GM12878 (cell line): Measurements from ENCODE around the gene FAM219A. TPM values are rescaled to one million over a fixed set of nuclear protein-coding genes. Genes with fewer than 3 reads are reported as not detected.

Experiments used
- ATAC-seq: fragments of 200-7000 bp; cut with Tn5 transposase; 3 replicates; pipeline ENCODE4 v1.9.1; 2020; ENCODE audit warnings: mild to moderate bottlenecking, moderate library complexity
- BruUV-seq: library from RNA; stranded (reverse); fragments of 400-500 nt; replicated peaks from 2 replicates; lab custom pipeline; 2021; lab: Mats Ljungman, UMichigan
- CTCF ChIA-PET: fragments of 300-600 bp; sonication (Branson Sonifier 250); formaldehyde crosslinking; extraction: SDS; loops from one replicate; lab custom pipeline; 2021; ENCODE audit warnings: inconsistent platforms; lab: Yijun Ruan, JAX
- POLR2A ChIA-PET: fragments of 350-600 bp; formaldehyde crosslinking; extraction: SDS; loops from one replicate; lab custom pipeline; 2021; ENCODE audit warnings: inconsistent platforms; lab: Charles Lee
- RAD21 ChIA-PET: fragments of 300-600 bp; sonication (Branson Sonifier 250); formaldehyde crosslinking; loops from one replicate; lab custom pipeline; 2023; ENCODE audit warnings: antibody characterized with exemption; ENCODE audit not compliant: unreplicated experiment; lab: Charles Lee
- SMC1A ChIA-PET: fragments of 300-600 bp; sonication (Branson Sonifier 250); formaldehyde crosslinking; loops from one replicate; lab custom pipeline; 2023; ENCODE audit not compliant: unreplicated experiment, uncharacterized antibody; lab: Charles Lee
- DNase-seq: peaks from one replicate; pipeline ENCODE4 v3.0.0-alpha.2; 2011; ENCODE audit warnings: low read depth, low spot score
- FAIRE-seq: peaks from 3 replicates; lab custom pipeline; 2011; peaks lifted over from hg19 to GRCh38; lab: Jason Lieb, UNC
- H2AFZ ChIP-seq: 2 replicates; pipeline ENCODE4 v1.6.0; 2011; ENCODE audit warnings: low read depth, low read length, control low read depth; ENCODE audit not compliant: control insufficient read depth
- H3K27ac ChIP-seq: 2 replicates; pipeline ENCODE4 v1.5.1; 2011; ENCODE audit warnings: control low read depth; ENCODE audit not compliant: control insufficient read depth, insufficient read depth
- H3K27me3 ChIP-seq, 2 experiments: replicated peaks in 1 of 2; 2 replicates each; pipeline versions ENCODE4 v1.6.0 to v1.6.1; 2011; ENCODE audit warnings: low read length in 1 of 2; ENCODE audit not compliant: control insufficient read depth in 2 of 2, insufficient read depth in 2 of 2
- H3K36me3 ChIP-seq, 2 experiments: 2 replicates each; pipeline ENCODE4 v1.5.1; 2011; ENCODE audit warnings: low read length in 1 of 2; ENCODE audit not compliant: control insufficient read depth in 2 of 2, insufficient read depth in 2 of 2
- H3K4me1 ChIP-seq: 2 replicates; pipeline ENCODE4 v1.6.1; 2011; ENCODE audit warnings: mild to moderate bottlenecking, low read length, moderate library complexity, mixed read lengths; ENCODE audit not compliant: control insufficient read depth, insufficient read depth
- H3K4me2 ChIP-seq: 2 replicates; pipeline ENCODE4 v1.6.0; 2011; ENCODE audit warnings: control low read depth; ENCODE audit not compliant: control insufficient read depth, insufficient read depth
- H3K4me3 ChIP-seq: fragments of 200-600 bp; sonication (generic); 2 replicates; pipeline ENCODE4 v1.5.1; 2016
- H3K79me2 ChIP-seq: 2 replicates; pipeline ENCODE4 v1.6.0; 2011; ENCODE audit warnings: low read length; ENCODE audit not compliant: control insufficient read depth, insufficient read depth
- H3K9ac ChIP-seq: 2 replicates; pipeline ENCODE4 v1.8.0; 2011; ENCODE audit warnings: low read length, control low read depth, mixed read lengths; ENCODE audit not compliant: control insufficient read depth, insufficient read depth
- H3K9me3 ChIP-seq: replicated peaks from 3 replicates; pipeline ENCODE4 v1.5.1; 2011; ENCODE audit warnings: mild to moderate bottlenecking, low read length; ENCODE audit not compliant: control insufficient read depth, insufficient read depth
- H4K20me1 ChIP-seq: 2 replicates; pipeline ENCODE4 v1.6.0; 2011; ENCODE audit not compliant: control insufficient read depth, insufficient read depth
- ATF3 ChIP-seq: IDR thresholded peaks from 2 replicates; pipeline ENCODE4 v1.6.1; 2011; ENCODE audit warnings: low read depth, mild to moderate bottlenecking, low read length, moderate library complexity, borderline replicate concordance; ENCODE audit errors: extremely low read depth
- CEBPB ChIP-seq, 2 experiments: fragments of 150-350 bp in 1 of 2; IDR thresholded peaks; 2 replicates each; pipeline ENCODE4 v1.6.1; 2012 to 2014; ENCODE audit warnings: low read depth in 2 of 2, low read length in 2 of 2, borderline replicate concordance in 1 of 2, inconsistent platforms in 1 of 2
- E4F1 ChIP-seq: fragments of 450-650 bp; IDR thresholded peaks from 2 replicates; pipeline ENCODE4 v1.6.1; 2018; ENCODE audit warnings: borderline replicate concordance, mild to moderate bottlenecking; ENCODE audit not compliant: partially characterized antibody
- EP300 ChIP-seq, 2 experiments: fragments of 150-350 bp in 1 of 2; IDR thresholded peaks; 2 replicates each; pipeline ENCODE4 v1.6.1; 2011 to 2012; ENCODE audit warnings: low read depth in 2 of 2, low read length in 2 of 2, borderline replicate concordance in 1 of 2, improper control_type of control experiment in 1 of 2, inconsistent platforms in 1 of 2; ENCODE audit not compliant: control insufficient read depth in 1 of 2
- JUND ChIP-seq: IDR thresholded peaks from 2 replicates; pipeline ENCODE4 v1.6.1; 2012; ENCODE audit warnings: low read depth, mild to moderate bottlenecking, low read length, improper control_type of control experiment, moderate library complexity
- MLLT1 ChIP-seq: fragments of 450-650 bp; IDR thresholded peaks from 2 replicates; pipeline ENCODE4 v1.6.1; 2016; ENCODE audit warnings: mild to moderate bottlenecking
- MTA2 ChIP-seq: fragments of 450-650 bp; IDR thresholded peaks from 2 replicates; pipeline ENCODE4 v1.6.1; 2016; ENCODE audit warnings: low read depth, mild to moderate bottlenecking, moderate library complexity
- NFIC ChIP-seq: IDR thresholded peaks from 2 replicates; pipeline ENCODE4 v1.6.1; 2012; ENCODE audit warnings: low read depth, mild to moderate bottlenecking, inconsistent platforms, low read length, moderate library complexity
- NFYA ChIP-seq: IDR thresholded peaks from 2 replicates; pipeline ENCODE4 v1.6.1; 2011; ENCODE audit warnings: low read depth, mild to moderate bottlenecking, low read length, improper control_type of control experiment, borderline replicate concordance
- PRDM15 ChIP-seq: fragments of 450-650 bp; formaldehyde crosslinking; IDR thresholded peaks from 2 replicates; pipeline ENCODE4 v1.4.0; 2020; ENCODE audit warnings: mild to moderate bottlenecking, moderate library complexity
- RELA ChIP-seq: fragments of 450-650 bp; IDR thresholded peaks from 2 replicates; pipeline ENCODE4 v1.8.0; 2014; ENCODE audit warnings: borderline replicate concordance; ENCODE audit not compliant: partially characterized antibody
- SIX5 ChIP-seq: IDR thresholded peaks from 2 replicates; pipeline ENCODE4 v1.6.1; 2011; ENCODE audit warnings: mild to moderate bottlenecking, low read depth, low read length, moderate library complexity; ENCODE audit not compliant: severe bottlenecking
- STAT1 ChIP-seq: fragments of 450-650 bp; conservative IDR thresholded peaks from 2 replicates; pipeline ENCODE4 v1.6.1; 2014; ENCODE audit warnings: antibody characterized with exemption, mild to moderate bottlenecking
- TCF3 ChIP-seq: IDR thresholded peaks from 2 replicates; pipeline ENCODE4 v1.6.1; 2012; ENCODE audit warnings: low read depth, mild to moderate bottlenecking, low read length, borderline replicate concordance; ENCODE audit not compliant: insufficient read depth
- YY1 ChIP-seq: IDR thresholded peaks from 2 replicates; pipeline ENCODE4 v1.6.1; 2011; ENCODE audit warnings: low read depth, mild to moderate bottlenecking, low read length
- ZNF24 ChIP-seq: fragments of 450-650 bp; IDR thresholded peaks from 2 replicates; pipeline ENCODE4 v1.6.1; 2017; ENCODE audit warnings: antibody characterized with exemption, mild to moderate bottlenecking
- WGBS: methylation state at CpG from one replicate; pipeline ENCODE4 v1.1.6; 2016; ENCODE audit warnings: low lambda C conversion rate; ENCODE audit not compliant: insufficient replicate concordance, insufficient coverage; ENCODE audit errors: missing lambda C conversion rate; 5-methylcytosine and 5-hydroxymethylcytosine counted together
- in situ Hi-C: fragments of 300-500 bp; cut with MboI; formaldehyde crosslinking; loops from 9 replicates; pipeline ENCODE4 v1.14.3; 2018; ENCODE audit warnings: mixed read lengths
- intact Hi-C: fragments of 100-400 bp; cut with micrococcal nuclease; formaldehyde crosslinking; loops from one replicate; pipeline ENCODE4 v1.14.2; 2022; ENCODE audit not compliant: unreplicated experiment
- polyA plus RNA-seq, 11 experiments: library from polyadenylated mRNA; depleted of rRNA in 4 of 11; unstranded in 6 of 11; stranded (reverse) in 5 of 11; fragments of >200 nt; fragmentation: Nextera tagmentation in 4 of 11; fragmentation: Illumina TruSeq in 1 of 11; extraction: Ambion mirVana in 4 of 11; extraction: Trizol in 1 of 11; gene quantifications; 1 replicate in 1 of 11; 2 replicates in 10 of 11; pipeline versions ENCODE4 v1.2.1 to v1.2.3, GENCODE V29; 2011 to 2016; ENCODE audit warnings: inconsistent platforms in 2 of 11, missing spikeins in 2 of 11, low read depth in 1 of 11
- total RNA-seq, 4 experiments: library from RNA; depleted of rRNA in 3 of 4; stranded (reverse); fragments of >200 nt in 3 of 4; fragmentation: Illumina TruSeq in 1 of 4; extraction: Trizol in 1 of 4; gene quantifications; 2 replicates each; pipeline versions ENCODE4 v1.2.1 to v1.2.3, GENCODE V29; 2013 to 2021

The FAM219A gene
- total and polyA plus RNA-seq, 10 of the 15 experiments (the other 5 are each of a cell fraction or from before 2014, with no cell fraction given) = 0.11 to 2.0 (median 0.71) TPM

- Histone ChIP-seq H3K27ac (no peak overlapping the region), H4K20me1 (no peaks in the 10 kb centered on the region), H3K36me3 (no peaks in the 10 kb centered on the region), H3K4me3 (no peak overlapping the region), H3K4me2 (no peak overlapping the region), H2AFZ (no peak overlapping the region), H3K9ac (no peak overlapping the region), H3K27me3 (peaks cover 0 to 3% of the 10 kb centered on the region in 2 experiments; a peak in 3 of 4 replicates), H3K4me1 (no peaks in the 10 kb centered on the region), H3K79me2 (no peaks in the 10 kb centered on the region), H3K9me3 (no peaks in the 10 kb centered on the region; the same call in 2 of the 3 replicates)
- WGBS = 28% methylated on average over 2 of the region's 2 CpGs
- POLR2A ChIA-PET = no interaction called here
- ATAC-seq (no peak), FAIRE-seq (no peak), DNase-seq (no peak)
- RAD21 ChIA-PET = no interaction called here
- no TSS peak for BruUV-seq
- in situ Hi-C loops = no loop called here
- SMC1A ChIA-PET = interaction anchor here (0.6 kb wide), 1 partner anchor 958 kb away, joined by 3 read pairs; no protein-coding TSS in a partner anchor
- CTCF ChIA-PET = interaction anchor here (0.6 to 1.0 kb wide), 3 partner anchors 115 to 187 kb away, joined by 3 read pairs; no protein-coding TSS in a partner anchor
- intact Hi-C loops = no loop called here
- TF ChIP-seq ZNF24 = no peak
- TF ChIP-seq NFYA = no peak
- no peak for TF ChIP-seq NFIC
- no peak for TF ChIP-seq TCF3
- no peak for TF ChIP-seq CEBPB (IDR thresholded peaks at IDR 0.05; ENCODE audit: borderline replicate concordance in 1 of 2, low read depth in 2 of 2, low read length in 2 of 2)
- no peak for TF ChIP-seq JUND
- no peak for TF ChIP-seq ATF3
- TF ChIP-seq RELA = no peak
- no peak for TF ChIP-seq PRDM15 (CRISPR knock-in tag)
- TF ChIP-seq SIX5 = no peak
- no peak for TF ChIP-seq E4F1
- no peak for TF ChIP-seq MLLT1
- no peak for TF ChIP-seq YY1
- no peak for TF ChIP-seq MTA2
- no peak for TF ChIP-seq STAT1
- TF ChIP-seq EP300 (IDR thresholded peaks at IDR 0.05; ENCODE audit: borderline replicate concordance in 1 of 2, control insufficient read depth in 1 of 2, low read depth in 2 of 2, low read length in 2 of 2) = no peak
Measured at GRCh38 chr9:34409154-34409553, 49.2 kb downstream of the FAM219A start.
